Measurements from ENCODE around the gene C17orf107. TPM values are rescaled to one million over a fixed set of nuclear protein-coding genes. Genes with fewer than 3 reads are reported as not detected.

The C17orf107 gene
- total and polyA plus RNA-seq, 2 of the 13 experiments (the other 11 are each of a cell fraction or from before 2014, with no cell fraction given) = 0.20 to 0.59 TPM

DNA sequence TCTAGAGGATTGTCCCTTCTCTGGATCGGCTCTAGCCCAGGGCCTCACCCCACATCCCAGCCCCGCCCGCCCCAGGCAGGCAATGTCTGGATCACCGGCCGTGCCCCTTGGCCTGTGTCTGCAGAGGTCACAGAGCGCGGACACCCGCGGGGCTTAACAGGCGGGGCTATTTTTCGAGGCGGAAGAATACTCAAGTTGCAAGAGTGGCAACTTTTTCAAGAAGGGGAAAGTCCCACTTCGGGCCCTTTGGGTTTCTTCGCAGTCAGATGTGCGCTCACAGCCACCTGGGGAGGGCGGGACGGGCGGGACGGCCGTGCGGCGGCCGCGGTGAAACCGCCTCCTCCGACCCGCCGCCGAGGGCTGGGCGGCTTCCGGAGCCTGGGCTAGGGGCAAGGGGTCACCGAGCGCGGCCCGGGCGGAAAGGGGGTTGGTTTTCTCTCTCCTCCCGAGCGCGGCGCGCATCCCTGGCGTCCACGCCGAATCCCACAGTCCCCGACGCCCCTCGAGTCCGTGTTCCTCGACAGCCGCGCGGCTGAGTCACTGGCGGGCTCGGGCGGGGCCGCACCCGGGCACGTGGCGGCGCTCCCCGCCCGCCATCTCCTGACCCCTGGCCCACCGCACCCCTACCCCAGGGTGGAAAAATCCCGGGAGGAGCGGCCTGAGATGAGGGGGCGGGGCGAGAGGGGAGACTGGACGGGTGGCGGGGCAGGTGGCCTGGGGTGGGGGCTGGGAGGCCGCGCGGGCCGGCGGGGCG, 50.2 kb downstream of the C17orf107 start (continued):
- TF ChIP-seq ZNF382 (CRISPR knock-in tag; IDR thresholded peaks at IDR 0.05; ENCODE audit: borderline replicate concordance) (no peak), POLR2AphosphoS5 (IDR thresholded peaks at IDR 0.05; ENCODE audit: low read depth, low read length) (peak; percentile 27; the same call in 1 of the 2 replicates), NFKB2 (CRISPR knock-in tag; IDR thresholded peaks at IDR 0.05; ENCODE audit: borderline replicate concordance) (peak; percentile 69), BCL6 (CRISPR knock-in tag; IDR thresholded peaks at IDR 0.05) (peak; percentile 99), SETDB1 (CRISPR knock-in tag; IDR thresholded peaks at IDR 0.05; ENCODE audit: borderline replicate concordance) (no peak), PHF21A (CRISPR knock-in tag; IDR thresholded peaks at IDR 0.05) (peak; percentile 45; the same call in 1 of the 2 replicates), RFX1 (IDR thresholded peaks at IDR 0.05) (no peak), ASH2L (IDR thresholded peaks at IDR 0.05; ENCODE audit: insufficient read length, low read depth, low read length) (peak; percentile 68), ZNF256 (CRISPR knock-in tag; conservative IDR thresholded peaks at IDR 0.05) (no peak), ZNF543 (CRISPR knock-in tag; IDR thresholded peaks at IDR 0.05) (0 out of 2 replicates have a peak, but pooled peaks have one; percentile 39), JUNB (CRISPR knock-in tag; IDR thresholded peaks at IDR 0.05; ENCODE audit: borderline replicate concordance) (peak; percentile 63; the same call in 1 of the 2 replicates), ZMYM4 (CRISPR knock-in tag; IDR thresholded peaks at IDR 0.05) (no peak), CBX2 (IDR thresholded peaks at IDR 0.05; ENCODE audit: low read depth, low read length) (no peak), CBX2 (CRISPR knock-in tag; IDR thresholded peaks at IDR 0.05; ENCODE audit: low read depth) (no peak), TMF1 (CRISPR knock-in tag; IDR thresholded peaks at IDR 0.05; ENCODE audit: low read depth) (no peak), SP5 (CRISPR knock-in tag; IDR thresholded peaks at IDR 0.05; ENCODE audit: borderline replicate concordance, low read depth) (peak; percentile 69; the same call in 1 of the 2 replicates), ZNF598 (CRISPR knock-in tag; IDR thresholded peaks at IDR 0.05; ENCODE audit: borderline replicate concordance) (no peak), RFX3 (CRISPR knock-in tag; IDR thresholded peaks at IDR 0.05) (no peak), PHB2 (IDR thresholded peaks at IDR 0.05; ENCODE audit: partially characterized antibody) (no peak), GABPA (IDR thresholded peaks at IDR 0.05; ENCODE audit: low read depth, low read length) (peak; percentile 22; the same call in 1 of the 2 replicates), GABPA (CRISPR knock-in tag; IDR thresholded peaks at IDR 0.05; ENCODE audit: low read depth) (0 out of 2 replicates have a peak, but pooled peaks have one; percentile 2), MED1 (CRISPR knock-in tag; IDR thresholded peaks at IDR 0.05) (peak; percentile 52; the same call in 1 of the 2 replicates)
- TF ChIP-seq, protein P1, sequence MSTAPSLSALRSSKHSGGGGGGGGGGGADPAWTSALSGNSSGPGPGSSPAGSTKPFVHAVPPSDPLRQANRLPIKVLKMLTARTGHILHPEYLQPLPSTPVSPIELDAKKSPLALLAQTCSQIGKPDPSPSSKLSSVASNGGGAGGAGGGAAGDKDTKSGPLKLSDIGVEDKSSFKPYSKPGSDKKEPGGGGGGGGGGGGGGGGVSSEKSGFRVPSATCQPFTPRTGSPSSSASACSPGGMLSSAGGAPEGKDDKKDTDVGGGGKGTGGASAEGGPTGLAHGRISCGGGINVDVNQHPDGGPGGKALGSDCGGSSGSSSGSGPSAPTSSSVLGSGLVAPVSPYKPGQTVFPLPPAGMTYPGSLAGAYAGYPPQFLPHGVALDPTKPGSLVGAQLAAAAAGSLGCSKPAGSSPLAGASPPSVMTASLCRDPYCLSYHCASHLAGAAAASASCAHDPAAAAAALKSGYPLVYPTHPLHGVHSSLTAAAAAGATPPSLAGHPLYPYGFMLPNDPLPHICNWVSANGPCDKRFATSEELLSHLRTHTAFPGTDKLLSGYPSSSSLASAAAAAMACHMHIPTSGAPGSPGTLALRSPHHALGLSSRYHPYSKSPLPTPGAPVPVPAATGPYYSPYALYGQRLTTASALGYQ (CRISPR knock-in tag; IDR thresholded peaks at IDR 0.05) = peak; percentile 5; the same call in 1 of the 2 replicates
- TF ChIP-seq, protein P2, sequence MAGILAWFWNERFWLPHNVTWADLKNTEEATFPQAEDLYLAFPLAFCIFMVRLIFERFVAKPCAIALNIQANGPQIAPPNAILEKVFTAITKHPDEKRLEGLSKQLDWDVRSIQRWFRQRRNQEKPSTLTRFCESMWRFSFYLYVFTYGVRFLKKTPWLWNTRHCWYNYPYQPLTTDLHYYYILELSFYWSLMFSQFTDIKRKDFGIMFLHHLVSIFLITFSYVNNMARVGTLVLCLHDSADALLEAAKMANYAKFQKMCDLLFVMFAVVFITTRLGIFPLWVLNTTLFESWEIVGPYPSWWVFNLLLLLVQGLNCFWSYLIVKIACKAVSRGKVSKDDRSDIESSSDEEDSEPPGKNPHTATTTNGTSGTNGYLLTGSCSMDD (CRISPR knock-in tag; IDR thresholded peaks at IDR 0.05) = no peak
- TF ChIP-seq, protein P3, sequence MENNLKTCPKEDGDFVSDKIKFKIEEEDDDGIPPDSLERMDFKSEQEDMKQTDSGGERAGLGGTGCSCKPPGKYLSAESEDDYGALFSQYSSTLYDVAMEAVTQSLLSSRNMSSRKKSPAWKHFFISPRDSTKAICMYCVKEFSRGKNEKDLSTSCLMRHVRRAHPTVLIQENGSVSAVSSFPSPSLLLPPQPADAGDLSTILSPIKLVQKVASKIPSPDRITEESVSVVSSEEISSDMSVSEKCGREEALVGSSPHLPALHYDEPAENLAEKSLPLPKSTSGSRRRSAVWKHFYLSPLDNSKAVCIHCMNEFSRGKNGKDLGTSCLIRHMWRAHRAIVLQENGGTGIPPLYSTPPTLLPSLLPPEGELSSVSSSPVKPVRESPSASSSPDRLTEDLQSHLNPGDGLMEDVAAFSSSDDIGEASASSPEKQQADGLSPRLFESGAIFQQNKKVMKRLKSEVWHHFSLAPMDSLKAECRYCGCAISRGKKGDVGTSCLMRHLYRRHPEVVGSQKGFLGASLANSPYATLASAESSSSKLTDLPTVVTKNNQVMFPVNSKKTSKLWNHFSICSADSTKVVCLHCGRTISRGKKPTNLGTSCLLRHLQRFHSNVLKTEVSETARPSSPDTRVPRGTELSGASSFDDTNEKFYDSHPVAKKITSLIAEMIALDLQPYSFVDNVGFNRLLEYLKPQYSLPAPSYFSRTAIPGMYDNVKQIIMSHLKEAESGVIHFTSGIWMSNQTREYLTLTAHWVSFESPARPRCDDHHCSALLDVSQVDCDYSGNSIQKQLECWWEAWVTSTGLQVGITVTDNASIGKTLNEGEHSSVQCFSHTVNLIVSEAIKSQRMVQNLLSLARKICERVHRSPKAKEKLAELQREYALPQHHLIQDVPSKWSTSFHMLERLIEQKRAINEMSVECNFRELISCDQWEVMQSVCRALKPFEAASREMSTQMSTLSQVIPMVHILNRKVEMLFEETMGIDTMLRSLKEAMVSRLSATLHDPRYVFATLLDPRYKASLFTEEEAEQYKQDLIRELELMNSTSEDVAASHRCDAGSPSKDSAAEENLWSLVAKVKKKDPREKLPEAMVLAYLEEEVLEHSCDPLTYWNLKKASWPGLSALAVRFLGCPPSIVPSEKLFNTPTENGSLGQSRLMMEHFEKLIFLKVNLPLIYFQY (CRISPR knock-in tag; IDR thresholded peaks at IDR 0.05; ENCODE audit: borderline replicate concordance) = no peak

All from HepG2 (cell line).